Left colon (tissue), 2 donors: Measurements from ENCODE around the gene CHDH. TPM values are rescaled to one million over a fixed set of nuclear protein-coding genes. Genes with fewer than 3 reads are reported as not detected.

Experiments
- ATAC-seq: fragments of 200-7000 bp; cut with Tn5 transposase; one replicate; pipeline ENCODE4 v1.9.1; 2020; ENCODE audit warnings: mild to moderate bottlenecking, moderate library complexity
- DNase-seq, 2 donors: peaks; one replicate each; pipeline ENCODE4 v3.0.0-alpha.2; 2020
- intact Hi-C, 2 donors: fragments of 100-400 bp; cut with DNase I in 1 of 2; cut with micrococcal nuclease in 1 of 2; formaldehyde crosslinking; loops; one replicate each; pipeline versions ENCODE4 v1.11.2 to v1.14.0; 2022; cut with DNase I, micrococcal nuclease
- long read RNA-seq: library from polyadenylated mRNA; unstranded; transcript quantifications from one replicate; pipeline ENCODE4 v2.0.0, GENCODE V29; 2021
- total RNA-seq, 2 donors: library from RNA; stranded (reverse); fragmentation: NEBNext Ultra II Directional; extraction: Animal tissue kit (Norgen Biotek cat#: 25700); gene quantifications; one replicate each; pipeline ENCODE4 v1.2.1, GENCODE V29; 2021
- donor health status: DM: no; HTN: no; CAD: no.
- donor health status: DM: yes; HTN: yes; CAD: no.

Gene CHDH, protein sequence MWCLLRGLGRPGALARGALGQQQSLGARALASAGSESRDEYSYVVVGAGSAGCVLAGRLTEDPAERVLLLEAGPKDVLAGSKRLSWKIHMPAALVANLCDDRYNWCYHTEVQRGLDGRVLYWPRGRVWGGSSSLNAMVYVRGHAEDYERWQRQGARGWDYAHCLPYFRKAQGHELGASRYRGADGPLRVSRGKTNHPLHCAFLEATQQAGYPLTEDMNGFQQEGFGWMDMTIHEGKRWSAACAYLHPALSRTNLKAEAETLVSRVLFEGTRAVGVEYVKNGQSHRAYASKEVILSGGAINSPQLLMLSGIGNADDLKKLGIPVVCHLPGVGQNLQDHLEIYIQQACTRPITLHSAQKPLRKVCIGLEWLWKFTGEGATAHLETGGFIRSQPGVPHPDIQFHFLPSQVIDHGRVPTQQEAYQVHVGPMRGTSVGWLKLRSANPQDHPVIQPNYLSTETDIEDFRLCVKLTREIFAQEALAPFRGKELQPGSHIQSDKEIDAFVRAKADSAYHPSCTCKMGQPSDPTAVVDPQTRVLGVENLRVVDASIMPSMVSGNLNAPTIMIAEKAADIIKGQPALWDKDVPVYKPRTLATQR
- total RNA-seq = 10 to 100 TPM; 30.6 to 34.1 TPM
- long read RNA-seq, full-length matches to known transcripts = 28 of 69 reads
- long read RNA-seq, partial matches to known transcripts = 23 of 69 reads
- long read RNA-seq, other reads (novel, unspliced or antisense) = 18 of 69 reads

DNA sequence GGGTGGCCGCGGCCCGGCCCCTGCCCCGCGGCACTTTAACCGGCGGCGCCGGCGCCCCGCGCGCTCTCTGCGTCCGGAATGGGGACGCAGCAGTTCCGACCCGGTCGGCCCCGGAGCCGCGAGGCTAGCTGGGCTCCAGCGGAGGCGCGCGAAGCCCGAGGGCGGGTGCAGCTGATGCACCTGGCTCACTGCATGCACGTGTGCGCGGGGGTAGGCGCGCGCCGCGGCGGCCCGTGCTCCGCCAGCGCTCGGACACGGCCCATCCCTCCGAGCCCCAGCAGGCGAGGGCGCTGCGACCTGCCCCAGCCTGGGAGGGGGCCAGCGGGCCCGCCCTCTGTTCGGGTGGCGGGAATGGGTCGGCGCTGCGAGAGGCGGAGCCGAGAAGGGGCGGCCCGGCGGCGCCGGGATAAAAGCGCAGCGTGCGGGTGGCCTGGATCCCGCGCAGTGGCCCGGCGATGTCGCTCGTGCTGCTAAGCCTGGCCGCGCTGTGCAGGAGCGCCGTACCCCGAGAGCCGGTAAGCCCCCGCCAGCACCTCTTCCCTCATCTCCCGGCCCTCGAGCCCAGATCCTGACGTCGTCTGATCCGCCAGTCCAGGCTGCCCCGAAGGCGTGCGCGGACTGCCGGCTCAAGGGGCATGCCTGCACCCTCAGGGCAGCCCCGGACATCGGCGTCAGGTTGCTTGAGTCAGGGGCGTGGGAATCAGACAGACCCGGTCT is at the start of gene CHDH, which contains the start of gene IL17RB:
CHDH (minus strand) TSS at position 286 of the 717 bp plus-strand sequence. CDS start 22,411 bp downstream, outside the sequence.
IL17RB (plus strand) TSS at position 435 of the 717 bp plus-strand sequence; CDS start at position 456, 21 bp downstream.
- ATAC-seq (peak; percentile 73), DNase-seq (peak; percentile 79 to 84)
- intact Hi-C loops = no loop called here

DNA sequence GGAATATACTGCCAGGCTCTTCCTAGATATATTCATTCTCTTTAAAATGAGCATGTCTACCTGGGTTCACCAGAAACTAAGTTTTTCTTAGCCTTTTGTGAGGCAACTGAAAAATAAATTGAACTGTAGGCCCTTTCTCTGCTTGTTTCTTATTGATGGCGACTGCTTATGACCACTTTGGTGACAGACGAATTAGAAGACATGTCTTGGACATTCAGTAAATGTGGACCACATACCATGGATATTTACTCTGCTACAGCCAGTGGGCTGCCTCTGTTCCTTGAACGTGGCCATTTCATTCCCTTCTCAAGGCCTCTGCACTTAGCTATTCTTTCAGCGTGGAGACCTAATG is 46.0 kb upstream of the CHDH start:
- DNase-seq (peak in 1 of 2 donors; percentile 12), ATAC-seq (no peak)
- intact Hi-C loops = no loop called here

DNA sequence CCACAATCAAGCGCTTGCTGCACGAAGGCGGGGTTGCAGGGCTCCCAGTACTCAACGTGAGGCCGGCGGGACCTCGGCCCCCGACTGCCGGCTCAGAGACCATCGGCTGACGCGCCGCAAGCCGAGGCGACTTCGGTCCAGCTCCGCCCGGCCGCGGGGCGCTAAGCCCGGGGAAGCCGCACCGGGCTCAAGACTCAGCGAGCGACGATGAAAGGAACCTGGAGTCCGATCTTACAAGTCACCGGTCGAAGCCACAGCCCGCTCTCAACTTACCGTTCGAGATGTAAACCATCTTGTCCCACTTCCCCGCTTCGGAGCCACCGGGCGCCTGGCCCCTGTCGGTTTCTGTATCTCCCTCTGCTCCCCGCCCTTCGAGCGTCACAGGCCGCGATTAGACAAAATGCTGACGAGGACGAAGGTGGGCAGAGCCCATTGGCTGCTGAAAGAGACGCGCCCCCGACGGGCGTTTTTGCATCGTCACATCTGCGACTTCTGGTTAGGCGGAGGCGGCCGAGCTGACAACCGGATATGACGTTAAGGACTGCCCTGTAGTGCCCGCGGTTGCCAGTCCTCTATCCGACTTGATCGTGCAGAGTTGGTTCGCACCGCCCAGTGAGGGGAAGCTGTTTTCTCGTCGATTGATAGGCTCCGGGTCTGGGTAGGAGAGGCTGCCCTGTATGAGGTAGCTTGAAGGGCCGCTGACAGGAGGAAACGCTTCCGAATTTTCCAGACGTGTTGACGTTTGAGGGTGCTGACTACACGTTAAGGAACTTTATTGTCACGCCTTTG is 45.5 kb upstream of the CHDH start, which contains the start of gene SELENOK:
SELENOK (minus strand) TSS at position 363 of the 789 bp plus-strand sequence.
- intact Hi-C loops = no loop called here
- peak; percentile 98 to 99 for DNase-seq
- ATAC-seq = peak; percentile 91

DNA sequence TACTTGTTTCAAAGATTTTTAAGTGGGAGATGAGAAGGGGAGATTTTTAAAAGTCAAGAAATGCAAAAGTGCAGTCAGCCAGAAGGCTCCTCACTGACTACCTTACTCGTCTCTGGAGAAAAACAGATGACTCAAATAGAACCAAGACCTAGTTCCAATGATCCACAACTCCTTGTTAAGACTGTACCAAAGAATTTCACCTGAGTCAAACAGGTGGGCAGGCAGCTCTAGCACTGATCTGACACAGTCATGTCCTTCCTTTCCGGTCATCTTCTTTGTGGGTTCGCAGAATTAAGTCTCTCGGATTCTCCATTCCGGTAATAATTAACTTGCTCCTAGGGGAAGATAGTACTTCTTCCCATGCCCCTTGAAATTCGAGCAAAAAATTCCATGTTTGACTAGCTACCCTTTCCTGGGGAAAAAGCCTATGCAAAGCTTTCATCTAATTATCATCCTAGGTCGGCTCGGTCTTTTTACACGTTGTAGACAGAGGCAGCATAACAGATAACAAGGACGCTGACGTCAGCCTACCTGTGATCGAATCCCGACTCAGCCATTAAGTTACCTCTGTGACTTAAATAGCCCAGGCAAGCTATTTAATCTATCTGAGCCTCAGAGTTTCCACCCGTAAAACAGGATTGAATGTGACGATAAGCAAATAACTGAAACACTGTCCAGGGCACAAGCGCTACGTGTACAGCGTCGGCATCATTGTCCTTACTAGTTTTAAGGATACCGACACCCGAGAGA is 44.7 kb upstream of the CHDH start:
- peak; percentile 52 for ATAC-seq
- peak; percentile 59 to 66 for DNase-seq

DNA sequence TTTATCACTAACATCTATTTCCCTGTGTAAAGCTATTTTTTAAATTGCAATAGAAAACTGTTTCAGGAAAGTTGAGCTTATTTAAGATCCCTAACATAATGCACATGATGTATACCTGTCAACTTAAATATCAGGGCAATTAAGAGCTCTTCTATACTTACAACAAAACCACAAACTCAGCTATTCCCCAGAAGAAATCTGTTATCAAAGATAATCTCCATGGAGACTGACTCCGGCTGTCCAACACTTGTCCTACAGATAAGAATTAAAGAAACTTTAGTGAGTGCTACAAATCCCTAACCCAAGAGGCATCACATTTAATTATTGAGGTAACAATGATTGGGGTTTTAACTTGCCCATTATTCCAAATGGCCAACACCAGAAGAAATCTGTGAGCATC is 42.0 kb upstream of the CHDH start:
- intact Hi-C loops = no loop called here
- ATAC-seq = no peak

More for the DNA sequence above, 44.7 kb upstream of the CHDH start:
- intact Hi-C loops = no loop called here

DNA sequence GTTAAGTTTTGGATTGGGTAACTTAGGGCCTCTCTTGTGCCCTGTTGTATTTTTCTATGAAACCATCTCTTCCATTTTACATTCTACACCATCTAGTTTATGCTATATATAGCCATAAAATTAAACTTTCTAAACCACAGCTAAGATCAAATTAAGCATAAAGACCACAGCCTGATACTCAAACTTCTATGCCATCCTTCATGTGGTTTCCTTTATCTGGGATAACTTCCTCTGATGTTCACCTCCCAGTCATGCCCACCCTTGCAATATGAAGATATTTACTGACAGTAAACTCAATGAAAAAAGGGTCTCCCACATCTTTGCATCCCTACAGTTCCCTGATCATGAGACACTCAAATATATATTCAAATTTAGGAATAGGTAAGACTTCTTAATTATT is 41.2 kb upstream of the CHDH start:
- DNase-seq (no peak), ATAC-seq (no peak)
- intact Hi-C loops = no loop called here

More for the DNA sequence above, 42.0 kb upstream of the CHDH start:
- no peak for DNase-seq

DNA sequence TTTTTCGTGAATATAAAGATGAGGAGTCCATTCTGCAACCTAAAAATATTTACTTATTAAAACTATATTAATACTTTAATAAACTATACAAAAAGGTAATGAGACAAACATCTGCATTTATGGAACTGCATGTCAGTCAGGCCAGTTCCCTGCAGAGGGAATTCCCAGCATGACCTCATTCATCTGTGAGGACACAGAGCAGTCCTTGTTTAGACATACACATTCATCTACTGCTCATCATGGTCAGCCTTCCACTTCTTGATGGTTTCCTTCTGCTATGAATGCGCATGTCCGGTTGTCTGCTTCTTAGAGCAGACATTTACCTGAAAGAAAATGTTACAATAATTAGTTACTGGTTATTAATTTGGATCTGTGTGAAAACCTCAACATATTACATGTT is 39.0 kb upstream of the CHDH start:
- intact Hi-C loops = no loop called here

DNA sequence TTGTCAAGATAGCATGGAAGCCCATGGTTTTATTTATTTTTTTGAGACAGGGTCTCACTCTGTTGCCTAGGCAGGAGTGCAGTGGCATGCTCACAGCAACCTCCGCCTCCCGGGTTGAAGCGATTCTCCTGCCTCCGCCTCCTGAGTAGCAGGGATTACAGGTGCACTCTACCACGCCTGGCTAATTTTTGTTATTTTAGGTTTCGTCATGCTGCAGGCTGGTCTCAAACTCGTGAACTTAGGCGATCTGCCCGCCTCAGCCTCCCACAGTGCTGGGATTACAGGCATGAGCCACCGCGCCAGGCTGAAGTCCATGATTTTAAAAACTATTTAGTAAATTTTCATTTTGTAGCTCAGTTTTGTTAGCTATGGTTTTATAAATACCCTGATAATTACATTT is 38.4 kb upstream of the CHDH start:
- DNase-seq (no peak), ATAC-seq (no peak)
- intact Hi-C loops = no loop called here

More for the DNA sequence above, 39.0 kb upstream of the CHDH start:
- ATAC-seq (no peak), DNase-seq (no peak)

DNA sequence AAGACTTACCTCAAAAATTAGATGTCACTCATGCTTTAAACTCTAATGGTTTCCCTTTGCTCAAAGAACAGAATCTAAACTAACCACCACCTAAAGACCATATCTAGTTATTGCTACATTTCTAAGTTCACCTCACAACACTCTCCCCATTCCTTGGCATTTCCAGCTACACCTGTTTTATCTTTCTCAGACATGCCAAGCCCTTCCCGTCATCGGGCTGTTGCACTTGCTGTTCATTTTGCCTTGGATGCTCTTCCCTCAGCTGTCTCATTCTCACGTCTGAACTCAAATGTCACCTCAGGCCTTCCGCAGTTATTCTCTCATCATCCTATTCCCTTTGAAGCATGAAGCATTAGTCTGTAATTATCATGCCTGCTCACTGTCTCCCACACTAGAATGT is 36.8 kb upstream of the CHDH start:
- intact Hi-C loops = no loop called here
- DNase-seq (no peak), ATAC-seq (no peak)

DNA sequence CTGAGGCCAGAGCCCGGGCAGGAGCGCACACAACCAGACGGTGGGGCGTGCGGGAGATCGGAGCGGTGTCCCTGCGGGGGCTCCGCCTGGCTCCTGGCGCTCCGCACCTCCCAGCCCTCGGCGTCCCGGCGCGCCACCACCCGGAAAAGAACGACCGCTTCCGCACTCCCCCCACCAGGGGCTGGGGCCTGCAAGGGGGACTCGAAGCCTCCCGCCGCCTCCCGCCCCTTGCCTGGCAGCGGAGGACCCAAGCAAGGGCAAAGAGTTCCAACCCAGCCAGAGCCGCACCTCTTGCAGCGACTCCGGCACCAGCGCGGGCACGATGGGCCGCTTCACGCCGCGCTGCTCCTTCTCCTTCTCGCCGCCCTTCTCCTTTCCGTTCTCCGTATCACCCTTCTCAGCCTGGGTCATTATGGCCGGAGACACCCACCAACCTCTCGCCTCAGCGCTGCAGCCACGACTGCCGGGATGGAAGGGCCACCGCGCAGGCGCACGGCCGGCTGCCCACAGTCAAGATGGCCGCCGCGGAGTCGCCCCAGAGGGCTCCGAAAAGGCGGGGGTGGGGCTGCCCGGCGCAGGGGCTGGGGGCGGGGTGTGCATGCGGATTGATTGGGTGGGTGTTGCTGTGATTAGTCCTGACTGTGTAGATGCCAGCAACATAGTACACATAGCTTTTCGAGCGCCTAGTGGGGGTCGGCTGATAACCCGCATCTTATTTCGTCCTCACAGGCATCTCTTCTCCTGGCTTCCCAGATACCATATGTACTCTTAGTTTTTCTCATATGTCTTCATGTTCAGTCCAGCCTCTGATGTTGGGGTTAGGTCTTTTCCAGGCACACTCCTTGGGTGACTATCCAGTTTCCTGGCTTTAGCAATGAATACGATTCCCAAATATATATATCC is 35.7 kb upstream of the CHDH start, which contains the start of gene ACTR8:
ACTR8 (minus strand) TSS at position 462 of the 903 bp plus-strand sequence; CDS start at position 411, 51 bp downstream.
- DNase-seq = peak; percentile 82 to 85
- intact Hi-C loops = no loop called here

DNA sequence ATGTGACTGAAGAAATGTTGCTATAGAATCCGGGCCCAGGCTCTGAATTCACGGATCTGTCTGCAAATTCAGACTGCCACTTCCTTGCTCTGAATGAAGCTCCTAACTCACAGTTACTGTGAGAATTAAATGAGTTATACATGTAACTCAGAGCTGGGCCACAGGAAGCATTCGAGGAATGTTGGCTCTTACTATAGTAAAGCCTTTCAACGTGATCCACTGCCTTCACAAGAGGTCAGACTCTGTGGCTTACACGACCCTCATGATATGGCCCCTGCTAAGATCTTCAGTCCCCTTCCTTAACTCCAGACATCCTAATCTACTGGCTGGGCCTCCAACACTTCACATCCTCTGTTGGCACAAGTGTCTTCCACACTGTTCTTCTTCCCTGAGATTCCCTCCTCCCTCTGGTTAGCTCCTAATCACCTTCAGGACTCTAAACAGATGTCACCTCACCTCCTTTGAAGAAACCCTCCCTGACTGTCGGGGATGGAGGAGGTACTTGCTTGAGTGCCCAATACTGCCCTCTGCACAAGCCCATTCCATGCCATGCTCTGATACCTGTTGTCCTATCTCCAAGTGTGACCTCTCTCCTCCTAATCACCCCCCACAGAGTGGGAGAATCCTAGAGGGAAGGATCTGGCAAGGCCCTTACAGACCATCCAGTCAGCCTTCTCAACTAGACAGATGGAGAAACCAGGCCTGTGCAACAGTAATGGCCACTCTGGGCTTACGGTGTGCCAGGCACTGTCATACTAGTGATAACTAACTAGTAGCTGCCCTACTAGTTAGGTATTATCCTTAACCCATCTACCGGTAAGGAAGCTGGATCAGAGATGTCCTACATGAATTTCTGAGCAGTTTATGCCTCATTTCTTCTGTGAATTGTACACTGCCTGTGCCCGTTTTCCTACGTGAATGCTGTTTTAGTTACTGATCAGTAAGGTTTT is 34.5 kb upstream of the CHDH start:
- ATAC-seq (peak; percentile 4), DNase-seq (no peak)
- intact Hi-C loops = no loop called here

More for the DNA sequence above, 35.7 kb upstream of the CHDH start, which contains the start of gene ACTR8:
- peak; percentile 94 for ATAC-seq

DNA sequence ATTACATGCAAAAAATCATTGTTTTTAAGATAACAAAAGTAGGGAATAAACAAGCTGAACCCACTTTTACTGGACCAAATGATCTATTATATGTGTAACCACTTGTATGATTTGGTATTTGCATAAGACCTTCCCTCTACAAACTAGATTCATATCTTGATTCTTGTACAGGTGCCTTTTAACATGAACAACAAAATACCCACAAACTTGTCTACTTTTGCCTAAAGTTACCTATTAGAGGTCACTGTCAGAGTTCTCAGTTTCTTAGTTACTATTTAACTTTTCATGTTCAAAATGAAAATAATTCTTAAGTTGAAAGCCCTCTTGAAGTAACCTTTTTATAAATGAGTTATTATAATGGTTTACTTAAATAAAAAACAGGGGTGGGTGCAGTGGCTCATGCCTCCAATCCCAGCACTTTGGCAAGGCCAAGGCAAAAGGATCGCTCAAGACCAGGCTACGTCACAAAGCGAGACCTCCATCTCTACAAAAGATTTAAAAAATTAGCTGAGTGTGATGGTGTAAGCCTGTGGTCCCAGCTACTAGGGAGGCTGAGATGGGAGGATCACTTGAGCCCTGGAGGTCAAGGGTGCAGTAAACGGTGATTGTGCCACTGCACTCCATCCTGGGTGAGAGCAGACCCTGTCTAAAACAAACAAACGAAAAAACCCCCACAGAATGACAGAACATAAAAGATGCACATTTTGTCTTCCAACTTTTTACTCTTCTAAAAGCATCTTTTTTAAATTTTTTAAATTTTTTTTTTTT is 19.7 kb upstream of the CHDH start:
- no peak for ATAC-seq

DNA sequence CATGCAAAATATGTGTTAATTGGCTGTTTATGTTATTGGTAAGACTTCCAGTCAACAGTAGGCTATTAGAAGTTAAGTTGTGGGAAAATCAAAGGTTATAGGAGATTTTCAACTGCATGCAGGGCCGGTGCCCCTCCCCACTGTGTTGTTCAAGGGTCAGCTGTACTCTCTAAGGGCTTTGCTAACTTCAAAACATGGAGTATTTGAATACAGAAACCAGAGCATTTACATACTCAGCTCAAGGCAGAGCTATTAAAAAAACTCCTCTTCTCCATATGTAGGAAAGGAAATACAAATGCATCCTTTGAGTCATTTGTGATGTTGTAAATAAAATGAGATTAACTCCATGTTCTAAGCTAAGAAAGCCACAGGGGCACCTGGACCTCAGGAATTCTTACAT is 16.9 kb upstream of the CHDH start:
- intact Hi-C loops = no loop called here
- DNase-seq (no peak), ATAC-seq (no peak)

More for the DNA sequence above, 19.7 kb upstream of the CHDH start:
- DNase-seq = no peak
- intact Hi-C loops = no loop called here

DNA sequence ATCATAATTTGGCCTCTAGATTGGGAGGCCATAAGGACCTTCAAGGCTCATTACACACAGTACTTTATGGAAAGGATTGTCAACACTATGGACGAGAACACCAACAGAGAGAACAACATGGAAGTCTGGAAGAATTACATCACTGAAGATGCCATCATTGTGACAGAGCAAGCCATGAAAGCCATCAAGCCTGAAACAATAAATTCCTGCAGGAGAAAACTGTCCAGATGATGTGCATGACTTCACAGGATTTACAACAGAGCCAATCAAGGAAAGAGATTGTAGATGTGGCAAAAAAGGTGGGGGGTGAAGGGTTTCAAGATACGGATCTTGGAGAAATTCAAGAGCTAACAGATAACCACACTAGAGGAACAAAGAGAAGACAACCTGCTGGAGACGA is 16.0 kb upstream of the CHDH start:
- no peak for DNase-seq
- intact Hi-C loops = no loop called here
- ATAC-seq = no peak

DNA sequence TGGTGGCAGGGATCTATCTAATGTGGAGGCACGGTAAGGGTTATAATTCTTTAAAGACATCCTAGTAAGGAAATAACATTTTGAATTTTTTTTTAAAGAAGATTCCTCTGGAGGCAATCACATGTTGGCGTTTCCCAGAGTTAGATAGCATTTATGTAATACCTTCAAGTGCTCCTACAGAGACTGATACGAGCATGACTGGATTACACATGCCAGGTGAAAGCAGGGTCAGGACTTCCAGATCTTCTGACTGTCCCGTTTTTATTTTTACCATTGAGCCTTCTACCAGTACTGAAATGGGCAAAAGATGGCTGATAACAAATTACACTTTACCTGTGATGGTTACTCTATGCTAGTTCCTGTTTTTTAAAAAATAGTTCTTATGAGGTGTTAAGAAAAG is 14.0 kb upstream of the CHDH start:
- no peak for DNase-seq
- no peak for ATAC-seq
- intact Hi-C loops = no loop called here
